ENCODE data around the gene RPN2.

- TF ChIP-seq, protein P1, sequence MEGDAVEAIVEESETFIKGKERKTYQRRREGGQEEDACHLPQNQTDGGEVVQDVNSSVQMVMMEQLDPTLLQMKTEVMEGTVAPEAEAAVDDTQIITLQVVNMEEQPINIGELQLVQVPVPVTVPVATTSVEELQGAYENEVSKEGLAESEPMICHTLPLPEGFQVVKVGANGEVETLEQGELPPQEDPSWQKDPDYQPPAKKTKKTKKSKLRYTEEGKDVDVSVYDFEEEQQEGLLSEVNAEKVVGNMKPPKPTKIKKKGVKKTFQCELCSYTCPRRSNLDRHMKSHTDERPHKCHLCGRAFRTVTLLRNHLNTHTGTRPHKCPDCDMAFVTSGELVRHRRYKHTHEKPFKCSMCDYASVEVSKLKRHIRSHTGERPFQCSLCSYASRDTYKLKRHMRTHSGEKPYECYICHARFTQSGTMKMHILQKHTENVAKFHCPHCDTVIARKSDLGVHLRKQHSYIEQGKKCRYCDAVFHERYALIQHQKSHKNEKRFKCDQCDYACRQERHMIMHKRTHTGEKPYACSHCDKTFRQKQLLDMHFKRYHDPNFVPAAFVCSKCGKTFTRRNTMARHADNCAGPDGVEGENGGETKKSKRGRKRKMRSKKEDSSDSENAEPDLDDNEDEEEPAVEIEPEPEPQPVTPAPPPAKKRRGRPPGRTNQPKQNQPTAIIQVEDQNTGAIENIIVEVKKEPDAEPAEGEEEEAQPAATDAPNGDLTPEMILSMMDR (conservative IDR thresholded peaks at IDR 0.05; ENCODE audit: low read length): no peak
- TF ChIP-seq EZH2phosphoT487 (IDR thresholded peaks at IDR 0.05; ENCODE audit: borderline replicate concordance, low read depth, low read length): no peak
These were observed 49.5 kb downstream of the RPN2 start for GRCh38 chr20:37228656-37229055.
